Tibial nerve (tissue), 4 donors: ENCODE measurements around the gene CENPP. TPM values are rescaled to one million over a fixed set of nuclear protein-coding genes. Genes with fewer than 3 reads are reported as not detected.
A peak's percentile ranks its signal among the peaks of the same experiment; 100 is the strongest.

Experiments used
- DNase-seq, 2 donors: peaks; one replicate each; pipeline ENCODE4 v3.0.0-alpha.2; 2019; ENCODE audit warnings: low spot score in 2 of 2
- H3K27ac ChIP-seq, 4 donors: fragments of 200-600 bp; sonication (generic) in 3 of 4; one replicate each; pipeline ENCODE4 v1.5.1; 2017 to 2019; ENCODE audit warnings: mild to moderate bottlenecking in 1 of 4
- H3K27me3 ChIP-seq, 2 donors: fragments of 200-600 bp; sonication (generic) in 1 of 2; one replicate each; pipeline versions ENCODE4 v1.5.1 to v1.6.0; 2017 to 2019
- H3K36me3 ChIP-seq, 3 donors: fragments of 200-600 bp; sonication (generic); one replicate each; pipeline ENCODE4 v1.5.1; 2018 to 2019
- H3K4me1 ChIP-seq, 4 donors: fragments of 200-600 bp; sonication (generic) in 3 of 4; one replicate each; pipeline ENCODE4 v1.5.1; 2017 to 2019
- H3K4me3 ChIP-seq, 4 donors: fragments of 200-600 bp; sonication (generic) in 3 of 4; one replicate each; pipeline ENCODE4 v1.5.1; 2017 to 2019; ENCODE audit warnings: mild to moderate bottlenecking in 1 of 4, moderate library complexity in 1 of 4
- H3K9me3 ChIP-seq, 4 donors: fragments of 200-600 bp; sonication (generic) in 3 of 4; one replicate each; pipeline ENCODE4 v1.5.1; 2017 to 2019
- CTCF ChIP-seq, 5 experiments: fragments of 200-600 bp in 3 of 5; fragments of 450-650 bp in 2 of 5; sonication (generic) in 3 of 5; IDR thresholded peaks; one replicate each; pipeline ENCODE4 v1.5.1; 2016 to 2019; ENCODE audit warnings: antibody characterized with exemption in 5 of 5, mild to moderate bottlenecking in 3 of 5, moderate library complexity in 2 of 5
- EP300 ChIP-seq, 2 donors: sonication (generic); formaldehyde crosslinking; IDR thresholded peaks; one replicate each; pipeline ENCODE4 v1.6.1; 2017; ENCODE audit warnings: antibody characterized with exemption in 2 of 2, mild to moderate bottlenecking in 1 of 2
- POLR2A ChIP-seq, 2 donors: fragments of 450-650 bp; IDR thresholded peaks; one replicate each; pipeline ENCODE4 v1.6.1; 2017; ENCODE audit warnings: antibody characterized with exemption in 2 of 2, mild to moderate bottlenecking in 2 of 2, moderate library complexity in 2 of 2
- WGBS, 2 donors: methylation state at CpG; one replicate each; pipeline ENCODE4 v1.1.5; 2018; 5-methylcytosine and 5-hydroxymethylcytosine counted together
- total RNA-seq, 4 donors: library from RNA; depleted of rRNA; stranded (reverse); fragments of >200 nt; gene quantifications; one replicate each; pipeline ENCODE4 v1.1.0, GENCODE V29; 2016

The CENPP gene
- total RNA-seq, 4 donors from 2014 or later: 5.0 to 17.1 (median 6.9) TPM

GRCh38 chr9:92289708-92290390 is 35.9 kb upstream of the CENPP start:
- peaks cover 3 to 29% (median 18%) of the 10 kb centered on the region in 4 donors for H3K4me1 ChIP-seq
- TF ChIP-seq CTCF (IDR thresholded peaks at IDR 0.05): no peak
- TF ChIP-seq EP300 (IDR thresholded peaks at IDR 0.05): no peak
- no peak for TF ChIP-seq POLR2A (IDR thresholded peaks at IDR 0.05)

GRCh38 chr9:92290785-92291429 is 34.8 kb upstream of the CENPP start:
- TF ChIP-seq CTCF (IDR thresholded peaks at IDR 0.05) (no peak), POLR2A (IDR thresholded peaks at IDR 0.05) (no peak), EP300 (IDR thresholded peaks at IDR 0.05) (no peak)
- H3K36me3 ChIP-seq: peaks cover 0 to 39% (median 0%) of the 10 kb centered on the region in 3 donors
- 74% methylated on average over 1 of the region's 1 CpG for WGBS, 2 donors

More at GRCh38 chr9:92289708-92290390, 35.9 kb upstream of the CENPP start:
- H3K9me3 ChIP-seq: no peaks in the 10 kb centered on the region
- no peak overlapping the region for H3K4me3 ChIP-seq
- no peak overlapping the region for H3K27ac ChIP-seq
- peaks cover 0 to 49% (median 0%) of the 10 kb centered on the region in 3 donors for H3K36me3 ChIP-seq
- no peak for DNase-seq
- 87 to 93% methylated on average over 5 of the region's 5 CpGs for WGBS, 2 donors
- H3K27me3 ChIP-seq: no peaks in the 10 kb centered on the region

GRCh38 chr9:92291577-92291976 is 34.2 kb upstream of the CENPP start:
- Histone ChIP-seq H3K4me3 (no peak overlapping the region), H3K4me1 (peaks cover 3 to 34% (median 19%) of the 10 kb centered on the region in 4 donors), H3K27ac (no peak overlapping the region), H3K36me3 (peaks cover 0 to 32% (median 0%) of the 10 kb centered on the region in 3 donors), H3K9me3 (no peaks in the 10 kb centered on the region), H3K27me3 (no peaks in the 10 kb centered on the region)
- WGBS, 2 donors: 92 to 94% methylated on average over 2 of the region's 2 CpGs
- DNase-seq: no peak
- TF ChIP-seq POLR2A (IDR thresholded peaks at IDR 0.05) (no peak), EP300 (IDR thresholded peaks at IDR 0.05) (no peak), CTCF (IDR thresholded peaks at IDR 0.05) (no peak)

More at GRCh38 chr9:92290785-92291429, 34.8 kb upstream of the CENPP start:
- no peak overlapping the region for H3K27ac ChIP-seq
- H3K9me3 ChIP-seq: no peaks in the 10 kb centered on the region
- no peak for DNase-seq
- H3K4me3 ChIP-seq: no peak overlapping the region
- H3K4me1 ChIP-seq: peaks cover 3 to 34% (median 19%) of the 10 kb centered on the region in 4 donors
- H3K27me3 ChIP-seq: no peaks in the 10 kb centered on the region

- Histone ChIP-seq H3K27ac (peak overlapping the region in 1 of 4 donors; percentile 81), H3K36me3 (peaks cover 0 to 32% (median 0%) of the 10 kb centered on the region in 3 donors), H3K27me3 (no peaks in the 10 kb centered on the region), H3K4me1 (peaks cover 3 to 34% (median 19%) of the 10 kb centered on the region in 4 donors), H3K9me3 (no peaks in the 10 kb centered on the region), H3K4me3 (peak overlapping the region; percentile 62 to 81 (median 67))
- no peak for DNase-seq
- WGBS, 2 donors: 59 to 61% methylated on average over 8 of the region's 8 CpGs
- TF ChIP-seq CTCF (IDR thresholded peaks at IDR 0.05) (no peak), POLR2A (IDR thresholded peaks at IDR 0.05) (no peak), EP300 (IDR thresholded peaks at IDR 0.05) (no peak)
Measured at GRCh38 chr9:92292338-92293074, 33.2 kb upstream of the CENPP start.
